ENCODE measurements around the gene GPM6B.

- TF ChIP-seq CTCF (IDR thresholded peaks at IDR 0.05), result no peak
- no peak for TF ChIP-seq POLR2AphosphoS5 (IDR thresholded peaks at IDR 0.05)
Measured at GRCh38 chrX:13759152-13759718, 57.7 kb downstream of the GPM6B start.

All from stomach (tissue), 4 donors.